ENCODE measurements around the gene CACFD1. TPM values are rescaled to one million over a fixed set of nuclear protein-coding genes. Genes with fewer than 3 reads are reported as not detected.
A peak's percentile ranks its signal among the peaks of the same experiment; 100 is the strongest.

The CACFD1 gene
- total and polyA plus RNA-seq, 9 of the 15 experiments (the other 6 are each of a cell fraction or from before 2014, with no cell fraction given), result 0.11 to 1.4 (median 1.1) TPM; not detected in 2

- H3K27ac ChIP-seq (ENCODE audit: extremely low read depth, low read depth, low read length), result no peak overlapping the region
- TF ChIP-seq BMI1 (IDR thresholded peaks at IDR 0.05; ENCODE audit: low read length) (no peak), ZBTB34 (CRISPR knock-in tag; IDR thresholded peaks at IDR 0.05) (no peak), GABPB1 (CRISPR knock-in tag; IDR thresholded peaks at IDR 0.05) (no peak)
- in situ Hi-C loops (cut with MboI) (no loop called here), intact Hi-C loops (cut with micrococcal nuclease) (no loop called here)
- peaks cover 5 to 39% of the 10 kb centered on the region in 2 experiments; a peak in 3 of 5 replicates for H3K4me1 ChIP-seq (replicated peaks in 1 of 2; ENCODE audit: control insufficient read depth in 2 of 2, insufficient read depth in 2 of 2, low read length in 2 of 2)
- DNase-seq (ENCODE audit: extremely low read depth in 1 of 4, low spot score in 3 of 4), result peak in 2 of 4 experiments; percentile 54 to 61
- no peaks in the 10 kb centered on the region for H3K9me3 ChIP-seq (replicated peaks; ENCODE audit: control insufficient read depth, insufficient read depth, low read depth, low read length)
- 2% methylated on average over 4 of the region's 13 CpGs for WGBS (ENCODE audit: insufficient coverage, low coverage, missing lambda C conversion rate)
- ATAC-seq, result no peak
- H3K9me1 ChIP-seq (ENCODE audit: control insufficient read depth, insufficient read depth, low read length), result peaks cover 11% of the 10 kb centered on the region
- no peak overlapping the region for H3K4me3 ChIP-seq
- H3K79me2 ChIP-seq (ENCODE audit: control insufficient read depth, insufficient read depth, low read length), result no peaks in the 10 kb centered on the region
- H3K9ac ChIP-seq (ENCODE audit: insufficient read depth in 1 of 2, low read depth in 2 of 2, low read length in 2 of 2), result no peak overlapping the region; a peak in 1 of 4 replicates
- H4K20me1 ChIP-seq (replicated peaks; ENCODE audit: control insufficient read depth, insufficient read depth, low read length), result peaks cover 22% of the 10 kb centered on the region
- no peak overlapping the region for H2AFZ ChIP-seq (ENCODE audit: low read depth, low read length)
- H3K27me3 ChIP-seq (ENCODE audit: control insufficient read depth in 2 of 2, insufficient read depth in 2 of 2, low read length in 2 of 2), result peaks cover 15 to 69% of the 10 kb centered on the region in 2 experiments; a peak in 4 of 5 replicates
- H3K36me3 ChIP-seq (ENCODE audit: control insufficient read depth, insufficient read depth, low read length), result no peaks in the 10 kb centered on the region
- no peak overlapping the region for H3K4me2 ChIP-seq (ENCODE audit: insufficient read depth, low read length)
- CTCF ChIA-PET (ENCODE audit: low intra/inter-chr PET ratio), result no interaction called here
- no peak for FAIRE-seq
- no TSS peak for BruUV-seq (replicated peaks)
- POLR2A ChIA-PET, result no interaction called here
Measured at GRCh38 chr9:133457233-133457632, 2.5 kb upstream of the CACFD1 start.

- Histone ChIP-seq H4K20me1 (replicated peaks; ENCODE audit: control insufficient read depth, insufficient read depth, low read length) (peaks cover 26% of the 10 kb centered on the region), H3K9me3 (replicated peaks; ENCODE audit: control insufficient read depth, insufficient read depth, low read depth, low read length) (no peaks in the 10 kb centered on the region), H3K36me3 (ENCODE audit: control insufficient read depth, insufficient read depth, low read length) (no peaks in the 10 kb centered on the region), H3K9me1 (ENCODE audit: control insufficient read depth, insufficient read depth, low read length) (peaks cover 11% of the 10 kb centered on the region), H3K27me3 (ENCODE audit: control insufficient read depth in 2 of 2, insufficient read depth in 2 of 2, low read length in 2 of 2) (peaks cover 20 to 71% of the 10 kb centered on the region in 2 experiments; a peak in 4 of 5 replicates), H2AFZ (ENCODE audit: low read depth, low read length) (no peak overlapping the region), H3K79me2 (ENCODE audit: control insufficient read depth, insufficient read depth, low read length) (no peaks in the 10 kb centered on the region), H3K4me1 (replicated peaks in 1 of 2; ENCODE audit: control insufficient read depth in 2 of 2, insufficient read depth in 2 of 2, low read length in 2 of 2) (peaks cover 5 to 39% of the 10 kb centered on the region in 2 experiments; a peak in 3 of 5 replicates), H3K4me3 (no peak overlapping the region), H3K27ac (ENCODE audit: extremely low read depth, low read depth, low read length) (no peak overlapping the region), H3K9ac (ENCODE audit: insufficient read depth in 1 of 2, low read depth in 2 of 2, low read length in 2 of 2) (no peak overlapping the region), H3K4me2 (ENCODE audit: insufficient read depth, low read length) (no peak overlapping the region)
- DNase-seq (ENCODE audit: extremely low read depth in 1 of 4, low spot score in 3 of 4) (no peak), ATAC-seq (no peak), FAIRE-seq (no peak)
- POLR2A ChIA-PET, result interaction anchor here (0.7 kb wide), 1 partner anchor 87 kb away, joined by 4 read pairs; no protein-coding TSS in a partner anchor
- intact Hi-C loops (cut with micrococcal nuclease), result no loop called here
- in situ Hi-C loops (cut with MboI), result no loop called here
- BruUV-seq (replicated peaks), result no TSS peak
- CTCF ChIA-PET (ENCODE audit: low intra/inter-chr PET ratio), result no interaction called here
- WGBS (ENCODE audit: insufficient coverage, low coverage, missing lambda C conversion rate), result 23% methylated on average over 11 of the region's 11 CpGs
- TF ChIP-seq NEUROD1 (IDR thresholded peaks at IDR 0.05; ENCODE audit: borderline replicate concordance, low read depth, low read length, partially characterized antibody), result no peak
- TF ChIP-seq PHB2 (IDR thresholded peaks at IDR 0.05; ENCODE audit: low read depth), result no peak
- no peak for TF ChIP-seq ZNF324 (CRISPR knock-in tag; IDR thresholded peaks at IDR 0.05)
- no peak for TF ChIP-seq NCOR1 (IDR thresholded peaks at IDR 0.05)
- no peak for TF ChIP-seq ZNF699 (CRISPR knock-in tag; IDR thresholded peaks at IDR 0.05; ENCODE audit: insufficient replicate concordance)
- TF ChIP-seq TFE3 (CRISPR knock-in tag; IDR thresholded peaks at IDR 0.05), result no peak
- TF ChIP-seq PURB (CRISPR knock-in tag; IDR thresholded peaks at IDR 0.05; ENCODE audit: low read depth), result no peak
- no peak for TF ChIP-seq ARNT (IDR thresholded peaks at IDR 0.05)
- TF ChIP-seq ATF6 (CRISPR knock-in tag; IDR thresholded peaks at IDR 0.05), result no peak
Measured at GRCh38 chr9:133457748-133458147, 2.0 kb upstream of the CACFD1 start.
